DMS114 treated with DMSO at 0.1 percent for 48 hours (cell line): Measurements from ENCODE around the gene HEPHL1.

Source experiments
- DNase-seq: peaks from one replicate; lab custom pipeline; 2025; ENCODE audit not compliant: unreplicated experiment; lab: John Stamatoyannopoulos, UW

HEPHL1 gene

DNA sequence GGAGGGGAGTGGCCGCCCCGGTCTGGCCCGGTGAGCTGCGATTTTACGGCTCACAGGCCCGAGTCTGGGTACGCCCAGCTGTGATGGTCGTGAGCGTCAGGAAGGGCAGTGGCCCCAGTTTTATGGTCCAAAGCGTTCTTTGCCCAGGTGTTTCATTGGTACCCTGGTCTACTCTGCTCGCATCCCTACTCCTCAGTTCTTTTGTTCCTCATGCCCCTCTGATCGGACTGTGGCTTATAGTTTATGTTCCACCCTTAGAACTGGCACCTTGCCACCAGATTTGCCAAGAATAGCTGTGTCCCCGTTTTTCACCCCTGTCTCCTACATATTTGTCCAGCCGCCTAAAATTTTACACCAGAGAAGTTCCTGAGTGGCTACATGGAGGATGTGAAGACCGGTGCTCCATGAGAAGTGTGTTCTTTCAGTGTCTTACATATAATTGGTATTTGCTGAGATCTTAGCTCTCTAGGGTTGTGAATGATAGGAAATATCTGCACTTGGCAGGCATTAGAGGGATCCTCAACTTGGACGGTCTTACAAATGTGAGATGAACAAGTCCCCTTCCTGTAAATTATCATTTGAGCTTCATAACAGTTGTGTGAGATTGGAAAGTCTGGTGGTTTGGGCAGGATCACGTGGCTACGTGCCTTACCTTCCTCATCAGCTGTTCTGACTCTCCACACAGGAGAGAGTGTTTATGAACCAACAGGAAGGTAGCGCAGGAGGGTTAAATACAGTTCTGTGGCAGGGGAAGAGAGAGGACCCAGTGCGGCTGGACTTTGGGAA, 108.6 kb downstream of the HEPHL1 start:
- no peak for DNase-seq

DNA sequence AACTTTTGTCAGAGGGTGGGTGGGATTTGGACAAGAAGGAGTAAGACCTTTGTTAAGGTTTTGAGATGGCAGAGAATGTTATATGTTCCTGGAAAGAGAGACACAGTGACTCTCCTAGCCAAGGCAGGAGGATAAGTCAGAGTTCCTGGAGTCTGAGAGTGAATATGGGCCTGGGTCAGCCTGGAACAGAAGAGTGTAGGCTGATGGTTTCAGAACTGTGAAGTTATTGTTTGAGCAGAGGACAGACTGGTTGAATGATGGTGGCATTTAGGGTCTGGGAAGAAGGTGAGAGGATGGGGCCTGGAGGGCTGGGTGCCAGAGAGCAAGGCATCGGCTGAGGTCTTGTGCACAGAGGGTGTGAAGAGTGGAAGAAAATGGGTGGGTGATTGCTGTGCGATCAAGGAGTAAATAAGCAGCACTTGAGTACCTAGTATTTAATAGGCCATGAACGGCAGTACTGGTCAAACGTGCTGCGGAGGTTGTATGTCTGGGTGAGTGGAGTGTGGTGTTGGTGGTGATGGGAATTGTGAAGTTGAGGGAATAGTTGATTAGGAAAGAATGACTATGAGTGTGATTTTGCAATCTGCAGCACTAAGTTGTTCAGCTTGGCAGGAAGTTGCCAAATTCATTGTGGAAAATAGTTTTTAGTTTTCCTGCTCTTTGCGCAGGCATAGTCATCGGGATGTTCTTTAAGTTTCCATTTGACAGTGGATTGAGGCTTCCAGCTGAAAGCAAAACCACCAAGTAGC, 109.3 kb downstream of the HEPHL1 start:
- no peak for DNase-seq

DNA sequence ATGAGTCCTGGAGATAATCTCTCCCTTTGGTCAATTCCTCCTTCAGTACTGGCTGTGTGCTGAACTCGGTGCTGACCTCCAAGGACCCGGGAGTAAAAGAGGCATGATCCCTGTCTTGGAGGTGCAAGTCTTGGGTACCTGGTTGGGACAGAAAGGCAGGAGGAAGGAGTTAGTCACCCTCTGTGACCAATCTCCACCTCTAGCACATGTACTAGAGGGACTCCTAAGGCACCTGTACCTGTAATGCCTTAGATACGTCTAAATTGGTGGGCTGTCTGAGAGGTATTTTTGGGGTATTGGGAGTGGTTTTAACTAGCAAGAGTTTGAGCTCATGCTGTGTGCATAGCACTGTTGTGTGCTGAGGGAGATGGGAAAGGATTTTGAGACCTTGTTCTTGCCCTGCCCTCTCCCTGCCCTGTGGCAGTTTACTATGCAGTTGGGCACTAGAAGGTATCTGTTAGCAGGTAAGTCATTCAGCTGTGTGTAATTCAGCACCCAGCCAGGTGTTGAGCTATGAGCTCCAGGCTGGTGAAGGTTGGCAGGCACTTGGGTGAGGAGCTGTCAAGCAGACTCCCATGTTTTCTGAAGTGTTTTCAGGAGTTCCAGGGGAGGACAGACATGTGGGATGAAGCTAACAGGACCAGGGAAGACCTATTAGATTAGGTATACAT, 110.0 kb downstream of the HEPHL1 start:
- no peak for DNase-seq

DNA sequence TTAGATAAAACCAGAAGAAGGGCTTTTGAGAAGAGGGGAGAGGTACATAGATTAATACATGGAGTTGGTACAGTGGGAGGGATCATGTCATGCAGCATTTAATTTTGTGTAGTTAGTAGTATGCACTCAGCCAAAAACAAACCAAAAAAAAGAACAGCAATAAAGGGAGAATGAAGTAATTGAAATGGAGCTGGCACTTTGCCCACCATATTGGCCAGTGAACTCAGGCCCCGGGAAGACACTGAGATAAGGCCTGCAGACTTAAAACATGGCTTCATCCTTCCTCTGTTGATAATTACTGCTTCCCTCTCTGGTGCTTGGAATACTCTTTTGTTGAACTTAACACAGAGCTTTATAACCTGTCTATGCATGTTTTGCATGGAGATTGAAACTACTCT, 110.6 kb downstream of the HEPHL1 start:
- no peak for DNase-seq

DNA sequence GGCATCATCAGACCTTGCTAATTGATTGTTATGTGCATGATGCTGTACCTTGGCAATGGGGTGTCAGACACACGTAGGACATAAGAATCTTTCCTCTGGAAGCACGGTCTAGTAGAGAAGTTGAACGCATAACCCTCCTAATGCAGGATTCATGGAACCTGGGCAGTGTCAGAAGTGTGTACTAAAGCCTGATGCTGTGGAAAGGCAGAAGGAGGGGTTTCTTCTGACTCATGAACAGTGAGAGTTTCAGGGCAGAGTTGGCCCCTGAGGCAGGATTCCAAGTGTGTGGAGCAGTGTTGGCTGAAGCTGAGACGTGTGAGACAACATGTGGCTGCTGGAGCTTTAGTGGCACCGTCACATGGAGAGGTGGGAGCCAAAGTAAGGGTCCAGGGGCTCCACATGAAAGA, 111.0 kb downstream of the HEPHL1 start:
- no peak for DNase-seq

DNA sequence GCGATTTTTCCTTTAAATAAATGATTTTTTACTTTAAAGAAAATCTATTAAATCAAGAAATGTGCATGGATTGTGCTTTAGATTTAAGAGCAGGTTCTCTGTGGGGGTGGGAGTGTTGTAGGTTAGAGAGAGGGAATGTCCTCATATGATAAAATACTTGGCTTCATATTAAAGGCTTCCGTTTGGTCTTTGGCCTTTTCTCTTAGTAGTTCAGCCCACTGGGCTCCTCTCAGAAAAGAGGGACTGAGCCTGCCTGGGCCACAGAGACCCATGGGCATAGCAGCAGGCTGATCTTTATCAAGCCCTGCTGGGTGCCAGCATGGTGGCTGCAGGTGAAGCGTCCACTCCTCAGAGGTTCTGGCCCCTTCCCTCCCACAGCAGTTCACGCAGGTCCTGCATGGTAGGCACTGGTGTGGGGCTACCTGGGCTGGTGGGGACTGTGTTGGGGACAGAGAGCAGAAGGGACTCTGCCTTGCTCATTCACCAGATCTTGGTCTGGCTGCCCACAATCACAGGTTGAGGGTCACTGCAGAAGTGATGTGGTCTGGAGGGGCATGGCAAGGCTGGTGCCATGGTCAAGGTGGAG, 111.8 kb downstream of the HEPHL1 start:
- no peak for DNase-seq

DNA sequence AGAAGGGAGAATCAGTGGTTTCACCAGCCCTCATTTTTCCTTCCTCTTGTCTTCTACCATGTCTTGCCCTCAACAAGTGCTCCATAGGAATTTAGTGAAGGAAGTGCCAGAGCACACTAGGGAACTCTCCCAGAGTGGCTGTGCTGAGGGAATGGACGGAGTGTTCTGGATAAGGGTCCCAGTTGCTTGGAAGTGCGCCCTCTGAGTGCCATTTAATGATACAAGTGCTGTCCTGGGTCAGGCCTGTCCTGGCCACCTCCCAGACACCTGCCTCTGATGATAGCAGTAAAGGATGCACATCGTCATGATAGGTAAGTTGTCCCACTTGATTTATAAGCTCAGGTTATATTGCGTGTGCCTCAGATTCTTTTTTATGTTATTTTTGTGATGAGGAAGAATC, 112.6 kb downstream of the HEPHL1 start:
- no peak for DNase-seq

DNA sequence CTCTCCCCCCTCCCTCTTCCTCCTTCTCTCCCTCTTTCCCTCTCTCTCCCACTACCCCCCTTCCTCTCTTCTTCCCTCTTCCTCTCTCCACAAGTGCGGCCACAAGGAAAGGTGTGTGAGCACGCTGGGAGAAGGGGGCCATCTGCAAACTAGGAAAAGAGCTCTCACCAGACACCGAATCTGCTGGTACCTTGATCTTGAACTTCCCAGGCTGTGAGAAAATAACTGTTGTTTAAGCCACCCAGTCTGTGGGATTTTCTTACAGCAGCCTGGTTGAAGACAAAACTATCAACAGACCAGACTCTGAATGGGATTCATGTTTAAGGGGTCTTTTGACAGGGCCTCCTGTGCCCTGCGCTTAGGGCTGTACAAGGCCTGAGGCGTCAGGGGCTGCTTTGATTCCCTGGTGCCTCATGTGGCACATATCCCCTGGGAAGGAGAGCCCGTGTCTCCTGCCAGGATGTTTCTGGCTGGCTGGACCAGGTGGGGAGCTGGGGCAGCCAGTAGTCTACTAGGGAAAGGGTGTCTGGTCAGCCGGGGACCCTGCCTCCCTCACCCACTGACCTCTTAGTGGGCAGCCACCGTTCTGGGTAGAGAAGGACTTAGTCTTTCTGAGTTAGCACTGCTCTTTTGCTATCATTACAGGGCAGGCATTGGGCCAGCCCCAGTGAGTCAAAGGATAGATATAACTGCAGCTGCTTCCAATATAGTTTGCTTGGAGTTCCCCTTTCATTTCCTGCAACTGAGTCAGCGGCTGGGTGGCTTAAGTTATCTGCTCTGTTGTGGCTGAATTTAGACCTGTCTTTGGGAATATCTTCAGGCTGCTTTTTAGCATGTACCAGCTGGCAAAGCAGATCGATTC, 113.7 kb downstream of the HEPHL1 start:
- no peak for DNase-seq

DNA sequence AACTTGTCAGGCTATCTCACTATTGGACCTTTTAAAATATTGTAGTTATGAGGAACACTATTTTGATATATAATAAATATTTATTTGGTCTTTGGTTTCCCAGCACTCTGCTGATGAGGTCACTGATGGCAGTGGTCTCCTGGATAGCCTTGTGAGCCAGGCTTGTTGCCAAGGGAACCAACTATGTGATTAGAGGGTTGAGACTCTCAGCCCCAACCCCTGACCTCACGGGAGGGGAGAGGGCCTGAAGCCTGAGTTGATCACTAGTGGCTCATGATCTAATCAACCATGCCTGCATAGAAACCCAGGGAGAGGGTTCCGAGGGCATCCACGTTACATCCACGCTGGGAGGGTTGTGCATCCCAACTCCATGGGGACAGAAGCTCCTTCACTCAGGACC, 118.3 kb downstream of the HEPHL1 start:
- DNase-seq: no peak

DNA sequence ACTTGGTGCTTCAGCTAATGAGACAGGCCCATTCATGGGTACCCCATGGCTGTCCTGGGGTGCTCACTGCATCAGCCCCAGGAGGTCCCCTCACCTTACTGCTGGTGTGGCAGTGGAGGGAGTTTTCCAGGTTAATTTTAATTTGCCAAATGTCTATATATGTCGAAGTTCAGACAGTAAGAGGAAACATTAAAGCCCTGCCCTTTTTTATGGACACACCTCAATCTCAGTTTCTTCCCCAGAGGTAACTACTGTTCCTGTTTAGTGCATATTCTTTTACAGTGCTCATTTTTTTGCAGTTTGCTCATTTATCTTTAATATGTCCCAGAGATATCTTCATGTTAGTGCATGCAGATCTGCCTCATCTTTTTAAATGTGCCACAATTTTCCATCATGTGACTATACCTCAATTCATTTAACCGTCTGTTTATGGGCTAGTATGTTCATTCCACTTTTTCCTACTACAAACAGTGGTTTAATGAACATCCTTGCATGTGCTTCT, 119.1 kb downstream of the HEPHL1 start:
- no peak for DNase-seq

DNA sequence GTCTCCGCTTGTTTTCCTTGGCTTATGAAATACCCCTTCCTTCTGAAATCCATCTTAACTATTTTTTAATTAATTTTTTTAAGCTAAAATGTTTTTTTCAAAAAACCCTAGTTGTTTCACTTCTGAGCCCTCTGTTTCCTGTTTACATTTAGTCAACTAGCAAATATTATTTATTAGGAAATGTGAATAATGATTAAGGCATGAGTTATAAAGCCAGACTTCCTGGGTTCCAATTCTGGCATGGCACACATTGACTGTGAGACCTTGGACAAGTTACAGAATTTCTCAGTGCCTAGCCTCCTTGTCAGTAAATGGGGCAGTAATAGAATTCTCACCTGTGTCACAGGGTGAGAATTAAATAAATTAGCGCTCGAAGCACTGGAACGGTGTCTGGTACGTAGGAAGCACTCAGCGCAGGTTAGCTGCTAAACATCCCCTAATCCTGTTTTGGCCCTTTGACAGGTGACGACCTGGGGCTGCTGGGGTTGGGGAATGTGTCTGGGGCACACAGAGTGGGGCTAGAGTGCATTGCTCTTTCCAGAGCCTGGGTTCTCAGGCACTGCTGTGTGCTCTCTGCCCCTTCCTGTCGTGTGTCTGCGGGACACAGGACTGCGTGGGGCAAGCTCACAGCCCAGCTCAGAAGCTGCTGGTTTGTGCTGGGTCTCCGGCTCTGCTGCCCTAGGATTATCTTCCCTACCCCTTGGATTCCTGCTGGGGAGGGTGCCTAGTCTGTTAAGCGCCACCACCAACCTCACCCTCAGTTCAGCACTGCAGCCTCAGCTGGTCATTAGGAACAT, 120.6 kb downstream of the HEPHL1 start:
- no peak for DNase-seq

DNA sequence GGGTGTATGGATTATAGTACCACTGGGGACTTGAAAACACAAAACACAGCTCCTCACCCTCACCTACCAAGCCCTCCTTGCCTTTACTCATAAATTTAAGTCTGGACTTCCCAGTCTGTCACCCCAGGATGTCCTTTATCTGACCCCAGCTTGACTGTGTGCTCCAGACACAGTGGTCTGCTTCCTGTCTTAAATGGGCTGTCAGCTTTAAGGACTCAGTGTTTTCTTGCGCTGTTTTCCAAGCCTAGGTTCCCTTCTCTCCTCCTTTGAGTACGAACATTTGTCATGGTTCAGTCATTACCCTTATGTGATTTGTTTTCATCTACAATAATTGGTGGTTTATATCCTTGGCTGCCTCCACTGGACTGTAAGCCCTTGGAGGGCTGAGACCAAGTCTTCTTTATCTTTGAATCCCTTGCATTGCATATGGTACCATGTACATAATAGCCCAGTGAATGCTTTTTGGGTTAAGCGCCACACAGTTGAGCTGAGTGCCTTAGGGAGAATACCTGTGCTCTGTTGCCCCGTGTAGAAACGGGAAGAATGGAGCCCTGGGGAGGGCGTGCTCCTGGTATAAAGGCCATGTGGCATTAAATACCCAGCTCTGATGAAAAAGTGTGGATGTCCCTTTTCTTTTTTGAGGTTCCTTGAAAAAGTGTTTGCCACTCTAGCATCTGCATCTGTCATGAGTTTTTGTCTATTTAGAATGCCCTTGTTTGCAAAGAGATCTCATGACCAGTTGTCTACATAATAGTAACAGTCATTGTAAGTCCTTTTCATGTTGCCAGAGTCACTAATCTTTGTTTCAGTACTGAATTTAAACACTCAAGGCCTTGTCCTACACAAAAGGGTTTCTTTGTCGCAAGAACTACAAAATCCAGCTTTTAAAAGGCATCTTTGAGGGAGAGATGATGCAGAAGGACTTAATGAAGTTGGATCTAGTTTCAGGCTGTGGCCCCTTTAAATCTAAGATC, 121.4 kb downstream of the HEPHL1 start:
- no peak for DNase-seq

DNA sequence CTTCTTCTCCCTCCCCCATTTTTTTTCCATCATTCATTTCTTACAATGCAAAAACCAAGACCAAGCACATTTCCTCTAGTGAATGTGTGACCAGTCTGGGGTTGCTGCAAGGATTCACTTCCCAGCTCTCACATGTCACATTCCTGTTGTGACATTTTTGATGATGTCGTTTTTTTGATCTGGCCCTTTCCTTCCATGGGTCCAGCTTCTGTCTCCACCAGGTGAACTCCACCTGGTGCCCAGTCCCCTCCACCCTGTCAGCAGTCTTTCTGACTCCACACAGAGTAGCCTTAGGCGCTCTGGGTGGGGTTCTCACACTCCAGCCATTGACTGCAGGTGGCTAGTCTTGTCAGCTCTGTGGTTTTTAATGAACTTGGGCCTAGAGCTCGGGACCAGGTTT, 123.1 kb downstream of the HEPHL1 start:
- no peak for DNase-seq

DNA sequence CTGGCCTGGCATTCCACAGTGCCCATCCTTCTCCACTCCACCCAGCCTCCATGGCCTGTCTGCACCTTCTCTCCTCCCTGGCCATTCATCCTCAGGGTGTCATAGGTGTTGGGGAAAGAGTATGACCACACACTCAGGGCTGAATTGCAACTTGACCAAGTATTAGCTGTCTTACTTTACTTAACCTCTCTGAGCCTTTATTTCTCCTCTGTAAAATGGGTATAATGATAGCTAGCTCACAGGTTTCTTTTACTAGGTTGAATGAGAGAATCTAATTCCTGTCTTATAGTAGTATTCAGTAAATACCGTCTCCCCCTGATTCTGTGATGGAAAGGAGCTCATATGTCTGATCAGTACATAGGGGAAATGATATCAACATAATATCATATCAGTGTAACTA, 123.5 kb downstream of the HEPHL1 start:
- DNase-seq: no peak

DNA sequence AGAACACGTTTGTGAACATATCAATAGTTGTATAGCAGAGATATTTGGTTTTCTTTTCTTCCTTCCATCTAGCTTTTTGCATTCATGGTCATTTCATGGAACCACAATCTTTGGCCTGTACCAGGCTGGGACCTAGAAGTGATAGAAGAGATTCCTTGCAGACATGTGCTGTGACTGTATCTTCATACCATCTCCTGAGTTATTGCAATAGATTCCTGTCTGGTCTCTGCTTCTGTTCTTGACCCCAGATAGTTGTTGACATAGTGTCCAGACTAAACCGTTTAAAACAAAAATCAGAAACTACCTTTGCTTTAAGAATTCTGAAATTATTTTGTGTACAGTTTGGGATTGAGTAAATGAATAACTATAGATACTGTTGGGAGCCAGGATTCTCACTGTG, 124.3 kb downstream of the HEPHL1 start:
- DNase-seq: no peak

DNA sequence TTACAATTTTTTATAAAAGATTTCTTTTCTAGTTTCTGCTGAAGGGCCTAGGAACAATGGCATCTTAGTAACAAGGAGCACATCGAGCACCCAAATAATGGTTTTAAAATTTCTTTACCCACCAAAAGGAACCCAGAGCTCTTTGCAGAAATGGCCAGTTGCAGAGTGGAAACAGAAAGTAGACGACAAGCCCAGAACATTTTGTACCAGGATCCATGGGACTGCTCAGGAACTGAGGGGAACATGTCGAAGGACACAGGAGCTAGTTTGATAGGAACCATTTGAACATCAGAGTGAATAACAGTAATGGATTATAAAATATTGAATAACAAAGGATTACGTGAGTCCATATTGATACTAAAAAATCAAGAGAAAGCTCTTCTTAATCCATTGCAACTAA, 124.8 kb downstream of the HEPHL1 start:
- no peak for DNase-seq

DNA sequence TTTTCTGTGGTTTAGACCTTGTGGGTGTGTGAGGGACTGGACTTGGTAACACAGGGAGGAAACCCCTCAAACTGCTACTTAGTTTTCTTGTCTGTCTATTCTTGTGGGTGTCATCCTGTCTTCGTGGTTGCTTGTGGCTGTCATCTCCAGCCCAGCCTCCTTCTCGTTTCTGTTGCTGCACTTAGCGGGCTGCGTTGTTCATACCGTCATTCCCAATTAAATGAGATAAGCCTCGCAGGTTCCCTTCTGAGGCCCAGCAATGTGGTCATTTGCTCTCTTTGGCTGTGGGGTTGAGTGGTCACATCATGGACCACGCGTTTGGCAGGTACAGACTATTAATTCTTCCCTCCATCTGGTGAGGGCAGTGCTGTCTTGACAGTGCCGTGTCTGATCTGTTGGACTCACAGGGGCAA, 126.3 kb downstream of the HEPHL1 start:
- DNase-seq: no peak

DNA sequence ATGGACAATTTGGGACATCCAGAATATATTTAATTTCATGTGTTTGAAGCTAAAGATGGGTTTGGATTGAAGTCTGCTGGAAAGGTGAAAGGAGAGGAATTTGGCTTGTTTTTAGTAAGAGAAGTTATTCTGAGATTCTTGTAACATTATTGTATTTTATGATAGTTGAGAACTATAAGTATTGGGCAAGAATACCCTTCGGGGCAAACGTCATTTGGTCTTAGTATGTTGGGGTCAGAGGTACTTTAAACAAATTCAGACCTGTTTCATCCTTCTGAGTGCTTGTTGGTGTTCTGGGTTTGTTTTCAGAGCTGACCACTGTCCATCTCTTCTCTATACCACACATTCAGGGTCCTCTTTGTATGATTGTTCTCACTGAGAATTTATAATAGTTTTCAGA, 127.0 kb downstream of the HEPHL1 start:
- no peak for DNase-seq
